Activated T-helper 1 cell treated with anti-CD3 and anti-CD28 coated beads, Interleukin-2, amount 50 U/mL, for 16 hours (primary cell): ENCODE results near the gene FKBP8.

ENCODE experiments used
- DNase-seq, 2 donors: peaks; one replicate each; pipeline ENCODE4 v3.0.0-alpha.2; 2020; ENCODE audit warnings: low read depth in 1 of 2, low spot score in 1 of 2

The FKBP8 gene

DNA sequence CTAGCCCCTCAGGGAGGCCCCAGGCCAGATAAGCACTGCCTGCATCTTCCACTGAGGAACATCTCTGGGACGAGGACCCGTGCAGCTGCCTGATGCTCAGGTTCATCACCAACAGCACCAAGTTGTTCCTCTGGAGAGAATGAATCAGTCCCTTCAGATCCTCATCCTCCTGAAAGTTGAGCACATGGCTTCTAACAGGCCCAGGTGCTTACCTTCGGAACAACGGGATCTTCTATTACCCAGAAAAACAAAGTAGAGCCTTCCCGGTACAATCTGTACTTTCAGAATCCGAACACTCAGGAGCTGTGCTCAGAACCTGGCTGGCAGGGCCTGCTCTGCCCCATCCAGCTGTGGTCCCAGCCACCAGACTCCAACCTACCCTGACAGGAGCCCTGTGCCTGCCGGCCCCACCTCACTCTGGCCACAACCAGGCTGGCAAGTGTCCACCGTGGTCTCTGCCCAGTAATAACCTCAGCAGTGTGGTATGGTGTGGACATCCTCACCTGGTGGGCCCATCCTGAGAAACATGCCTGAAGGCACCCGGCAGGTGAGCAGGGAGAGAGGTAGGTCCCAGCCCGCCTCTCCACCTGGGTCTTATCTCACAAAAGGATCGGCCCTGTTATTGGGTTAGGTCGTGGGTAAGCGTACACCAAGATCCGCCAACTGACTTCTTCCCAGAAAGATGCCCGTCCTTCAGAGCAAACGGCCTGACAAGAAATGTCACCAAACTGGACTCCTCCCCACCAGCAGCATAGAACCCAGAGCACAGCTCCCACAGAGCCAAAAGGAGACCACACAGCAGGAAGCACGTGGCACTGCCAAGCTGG is 55.6 kb downstream of the FKBP8 start:
- DNase-seq: no peak

DNA sequence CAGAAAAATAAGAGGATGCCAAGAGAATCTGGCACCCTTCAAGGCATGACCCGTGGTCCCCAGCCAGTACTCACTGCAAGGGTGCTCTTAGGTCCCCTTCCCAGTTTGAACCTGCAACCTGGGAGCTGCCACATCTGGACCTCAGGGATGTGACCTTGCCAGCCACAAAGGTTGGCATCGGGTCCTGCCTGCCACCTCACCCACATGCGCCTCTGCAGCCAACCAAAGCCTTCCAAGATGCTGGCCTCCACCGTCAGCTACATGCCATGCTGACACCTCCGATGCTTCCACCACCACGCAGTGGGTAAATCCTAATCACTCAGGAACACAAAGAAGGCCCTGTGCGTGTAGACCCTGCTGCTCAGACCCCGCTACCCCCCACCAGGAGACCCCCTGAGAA is 56.6 kb downstream of the FKBP8 start:
- DNase-seq: no peak

DNA sequence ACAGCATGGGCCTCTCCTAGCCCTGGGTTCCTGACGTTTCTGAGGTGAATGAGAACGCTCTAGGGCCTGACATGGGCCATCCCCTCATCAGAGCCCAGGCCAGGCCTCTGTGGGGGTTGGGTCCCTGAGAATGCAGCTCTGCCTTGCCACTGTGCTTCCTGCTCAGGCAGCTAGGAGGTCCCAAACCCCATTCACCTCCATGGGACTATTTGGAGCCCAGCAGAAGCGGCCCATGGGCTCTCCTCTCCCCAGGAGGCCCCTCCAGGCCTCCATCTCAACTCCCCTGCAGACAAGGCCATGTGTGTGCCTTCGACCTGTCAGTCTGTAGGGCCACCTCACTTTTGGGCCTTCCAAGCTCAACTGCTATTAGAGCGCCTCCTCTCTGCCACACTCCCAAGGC is 58.4 kb downstream of the FKBP8 start:
- DNase-seq: no peak

DNA sequence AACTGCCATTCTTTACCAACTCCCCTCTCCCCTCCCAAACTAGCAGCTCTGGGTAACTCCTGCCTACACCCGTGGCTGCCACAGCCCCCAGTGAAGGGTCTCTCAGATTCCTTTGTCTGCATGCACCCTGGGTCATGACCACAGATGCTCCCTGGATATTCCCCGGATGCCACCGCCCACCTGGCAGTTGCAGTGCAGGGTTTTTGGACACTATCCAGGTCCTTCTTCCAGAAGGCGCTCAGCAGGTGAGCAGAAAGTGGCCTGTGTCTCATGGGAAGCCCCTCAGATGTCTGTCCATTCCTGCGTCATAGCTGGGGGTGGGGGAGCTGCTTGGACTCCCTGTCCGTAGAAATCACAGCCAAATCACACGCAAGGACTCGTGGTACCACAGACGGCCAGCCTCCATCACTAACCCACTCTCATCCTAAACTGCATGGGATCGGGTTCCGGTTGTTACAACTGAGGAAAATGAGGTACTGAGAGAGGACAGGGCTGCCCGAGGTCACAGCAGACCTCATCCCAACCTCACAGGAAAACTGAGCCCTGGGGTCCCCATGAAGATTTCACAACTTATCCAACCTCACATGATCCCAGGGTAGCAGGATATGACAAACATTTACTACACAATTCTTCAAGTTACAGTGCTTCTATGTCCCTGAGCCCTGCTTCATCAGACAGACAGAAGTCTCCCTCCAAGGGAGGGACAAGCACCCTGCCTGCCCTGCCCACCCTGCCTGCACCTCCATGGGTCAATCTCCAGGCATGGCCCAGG is 60.1 kb downstream of the FKBP8 start:
- DNase-seq: no peak
